Measurements from ENCODE around the gene PCDHGA7.

DNA sequence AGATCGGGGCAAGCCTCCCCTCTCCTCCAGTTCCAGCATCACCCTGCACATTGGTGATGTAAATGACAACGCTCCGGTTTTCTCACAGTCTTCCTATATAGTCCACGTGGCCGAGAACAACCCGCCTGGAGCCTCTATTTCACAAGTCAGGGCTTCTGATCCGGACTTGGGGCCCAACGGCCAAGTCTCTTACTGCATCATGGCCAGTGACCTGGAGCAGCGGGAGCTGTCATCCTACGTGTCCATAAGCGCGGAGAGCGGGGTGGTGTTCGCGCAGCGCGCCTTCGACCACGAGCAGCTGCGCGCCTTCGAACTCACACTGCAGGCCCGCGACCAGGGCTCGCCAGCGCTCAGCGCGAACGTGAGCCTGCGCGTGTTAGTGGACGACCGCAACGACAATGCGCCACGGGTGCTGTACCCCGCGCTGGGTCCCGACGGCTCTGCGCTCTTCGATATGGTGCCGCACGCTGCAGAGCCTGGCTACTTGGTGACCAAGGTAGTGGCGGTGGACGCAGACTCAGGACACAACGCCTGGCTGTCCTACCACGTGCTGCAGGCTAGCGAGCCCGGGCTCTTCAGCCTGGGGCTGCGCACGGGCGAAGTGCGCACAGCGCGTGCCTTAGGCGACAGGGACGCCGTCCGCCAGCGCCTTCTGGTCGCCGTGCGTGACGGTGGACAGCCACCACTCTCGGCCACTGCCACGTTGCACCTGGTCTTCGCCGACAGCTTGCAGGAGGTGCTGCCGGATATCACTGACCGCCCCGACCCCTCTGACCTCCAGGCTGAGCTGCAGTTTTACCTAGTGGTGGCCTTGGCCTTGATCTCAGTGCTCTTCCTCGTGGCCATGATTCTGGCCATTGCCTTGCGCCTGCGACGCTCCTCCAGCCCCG lies 6.9 kb downstream of the PCDHGA7 start:
- TF ChIP-seq, protein P1, sequence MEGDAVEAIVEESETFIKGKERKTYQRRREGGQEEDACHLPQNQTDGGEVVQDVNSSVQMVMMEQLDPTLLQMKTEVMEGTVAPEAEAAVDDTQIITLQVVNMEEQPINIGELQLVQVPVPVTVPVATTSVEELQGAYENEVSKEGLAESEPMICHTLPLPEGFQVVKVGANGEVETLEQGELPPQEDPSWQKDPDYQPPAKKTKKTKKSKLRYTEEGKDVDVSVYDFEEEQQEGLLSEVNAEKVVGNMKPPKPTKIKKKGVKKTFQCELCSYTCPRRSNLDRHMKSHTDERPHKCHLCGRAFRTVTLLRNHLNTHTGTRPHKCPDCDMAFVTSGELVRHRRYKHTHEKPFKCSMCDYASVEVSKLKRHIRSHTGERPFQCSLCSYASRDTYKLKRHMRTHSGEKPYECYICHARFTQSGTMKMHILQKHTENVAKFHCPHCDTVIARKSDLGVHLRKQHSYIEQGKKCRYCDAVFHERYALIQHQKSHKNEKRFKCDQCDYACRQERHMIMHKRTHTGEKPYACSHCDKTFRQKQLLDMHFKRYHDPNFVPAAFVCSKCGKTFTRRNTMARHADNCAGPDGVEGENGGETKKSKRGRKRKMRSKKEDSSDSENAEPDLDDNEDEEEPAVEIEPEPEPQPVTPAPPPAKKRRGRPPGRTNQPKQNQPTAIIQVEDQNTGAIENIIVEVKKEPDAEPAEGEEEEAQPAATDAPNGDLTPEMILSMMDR (IDR thresholded peaks at IDR 0.05) = no peak
- no peak for TF ChIP-seq POLR2A (IDR thresholded peaks at IDR 0.05)

All from tibial nerve (tissue), 3 donors.